Measurements from ENCODE around the gene THNSL1.

- TF ChIP-seq CTCF (IDR thresholded peaks at IDR 0.05) (no peak), POLR2A (IDR thresholded peaks at IDR 0.05) (no peak)
Observed at GRCh38 chr10:25052012-25052411, 35.6 kb downstream of the THNSL1 start.
